ENCODE results near the gene ARMC5. TPM values are rescaled to one million over a fixed set of nuclear protein-coding genes. Genes with fewer than 3 reads are reported as not detected.
A peak's percentile ranks its signal among the peaks of the same experiment; 100 is the strongest.

ARMC5 gene
- total RNA-seq, 1 experiment from 2014 or later: 18.6 TPM

DNA sequence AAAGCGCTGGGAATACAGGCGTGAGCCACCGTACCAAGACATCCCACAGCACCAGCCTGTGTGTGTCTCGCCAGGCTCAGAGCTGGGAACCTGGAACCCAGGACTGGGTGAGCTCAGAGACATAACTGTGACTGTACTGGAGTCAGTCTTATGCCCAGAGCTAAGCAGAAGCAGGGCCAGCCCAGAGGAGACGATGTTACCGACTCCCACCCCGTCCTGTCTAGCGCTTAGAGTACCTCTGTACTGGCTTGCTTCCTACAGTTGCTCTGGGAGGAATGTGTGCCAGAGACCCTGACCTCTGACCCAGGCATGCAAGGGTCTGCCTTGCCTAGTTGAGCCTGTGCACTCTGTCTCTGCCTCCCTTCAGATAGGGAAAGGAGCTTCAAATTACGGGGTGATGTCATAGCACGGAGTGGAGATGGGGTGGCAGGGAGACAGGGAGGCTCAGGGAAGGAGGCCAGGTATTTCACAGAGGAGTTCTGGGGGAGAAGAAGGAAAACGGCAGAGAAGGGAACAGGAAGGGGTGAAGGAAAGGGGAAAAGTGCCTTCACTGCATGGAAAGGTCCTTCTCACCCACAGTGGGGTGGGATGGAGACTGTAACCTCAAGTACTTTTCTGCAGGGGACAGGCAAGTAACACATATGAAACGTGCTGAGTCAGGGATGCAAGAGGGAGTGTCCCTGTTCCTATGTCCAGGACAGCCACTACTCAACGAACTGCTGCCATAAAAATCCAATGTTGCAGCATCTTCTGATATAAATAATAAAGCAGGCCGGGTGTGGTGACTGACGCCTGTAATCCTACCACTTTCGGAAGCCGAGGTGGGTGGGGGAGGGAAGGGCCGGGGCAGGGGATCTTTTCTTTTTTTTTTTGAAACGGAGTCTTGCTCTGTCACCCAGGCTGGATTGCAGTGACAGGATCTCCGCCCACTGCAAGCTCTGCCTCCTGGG is 5.8 kb upstream of the ARMC5 start:
- TSS peak; percentile 52 for BruUV-seq (replicated peaks)
- Histone ChIP-seq H3K27me3 (ENCODE audit: insufficient read depth, low read depth) (no peaks in the 10 kb centered on the region), H3K4me2 (peak overlapping the region; percentile 60), H3K9me2 (ENCODE audit: insufficient read depth) (no peaks in the 10 kb centered on the region), H3F3A (ENCODE audit: insufficient read depth, low read depth) (peaks cover 38% of the 10 kb centered on the region), H3K4me3 (no peak overlapping the region; the same call in 1 of the 2 replicates), H4K20me1 (ENCODE audit: insufficient read depth) (peaks cover 20% of the 10 kb centered on the region), H3K4me1 (replicated peaks; ENCODE audit: insufficient read depth) (peaks cover 60% of the 10 kb centered on the region), H3K27ac (peak overlapping the region; percentile 75), H3K9me3 (ENCODE audit: insufficient read depth, low read depth) (no peaks in the 10 kb centered on the region), H2AFZ (no peak overlapping the region), H3K36me3 (ENCODE audit: low read depth) (no peaks in the 10 kb centered on the region), H3K79me2 (ENCODE audit: low read depth) (peaks cover 37% of the 10 kb centered on the region)
- ChIA-PET CTCF (interaction anchor here (0.6 to 1.9 kb wide), 5 partner anchors 10 to 252 kb away, joined by 3 to 16 read pairs (median 7); partner anchors contain the start of gene ZNF843), POLR2A (ENCODE audit: unreplicated experiment) (interaction anchor here (0.6 to 1.2 kb wide), 9 partner anchors 8 to 944 kb away, joined by 3 to 50 read pairs (median 6); partner anchors contain the start of gene RUSF1)
- peak; percentile 56 to 78 for DNase-seq
- intact Hi-C loops (cut with micrococcal nuclease; ENCODE audit: unreplicated experiment): loop anchor here (2.0 to 10.0 kb wide), 4 partner anchors 66 to 799 kb away; partner anchors contain the start of genes FBRS, PRR14 and SETD1A
- no peak for TF ChIP-seq EZH2 (IDR thresholded peaks at IDR 0.05; ENCODE audit: low read depth)
- TF ChIP-seq, protein P1, sequence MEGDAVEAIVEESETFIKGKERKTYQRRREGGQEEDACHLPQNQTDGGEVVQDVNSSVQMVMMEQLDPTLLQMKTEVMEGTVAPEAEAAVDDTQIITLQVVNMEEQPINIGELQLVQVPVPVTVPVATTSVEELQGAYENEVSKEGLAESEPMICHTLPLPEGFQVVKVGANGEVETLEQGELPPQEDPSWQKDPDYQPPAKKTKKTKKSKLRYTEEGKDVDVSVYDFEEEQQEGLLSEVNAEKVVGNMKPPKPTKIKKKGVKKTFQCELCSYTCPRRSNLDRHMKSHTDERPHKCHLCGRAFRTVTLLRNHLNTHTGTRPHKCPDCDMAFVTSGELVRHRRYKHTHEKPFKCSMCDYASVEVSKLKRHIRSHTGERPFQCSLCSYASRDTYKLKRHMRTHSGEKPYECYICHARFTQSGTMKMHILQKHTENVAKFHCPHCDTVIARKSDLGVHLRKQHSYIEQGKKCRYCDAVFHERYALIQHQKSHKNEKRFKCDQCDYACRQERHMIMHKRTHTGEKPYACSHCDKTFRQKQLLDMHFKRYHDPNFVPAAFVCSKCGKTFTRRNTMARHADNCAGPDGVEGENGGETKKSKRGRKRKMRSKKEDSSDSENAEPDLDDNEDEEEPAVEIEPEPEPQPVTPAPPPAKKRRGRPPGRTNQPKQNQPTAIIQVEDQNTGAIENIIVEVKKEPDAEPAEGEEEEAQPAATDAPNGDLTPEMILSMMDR (conservative IDR thresholded peaks at IDR 0.05): no peak

DNA sequence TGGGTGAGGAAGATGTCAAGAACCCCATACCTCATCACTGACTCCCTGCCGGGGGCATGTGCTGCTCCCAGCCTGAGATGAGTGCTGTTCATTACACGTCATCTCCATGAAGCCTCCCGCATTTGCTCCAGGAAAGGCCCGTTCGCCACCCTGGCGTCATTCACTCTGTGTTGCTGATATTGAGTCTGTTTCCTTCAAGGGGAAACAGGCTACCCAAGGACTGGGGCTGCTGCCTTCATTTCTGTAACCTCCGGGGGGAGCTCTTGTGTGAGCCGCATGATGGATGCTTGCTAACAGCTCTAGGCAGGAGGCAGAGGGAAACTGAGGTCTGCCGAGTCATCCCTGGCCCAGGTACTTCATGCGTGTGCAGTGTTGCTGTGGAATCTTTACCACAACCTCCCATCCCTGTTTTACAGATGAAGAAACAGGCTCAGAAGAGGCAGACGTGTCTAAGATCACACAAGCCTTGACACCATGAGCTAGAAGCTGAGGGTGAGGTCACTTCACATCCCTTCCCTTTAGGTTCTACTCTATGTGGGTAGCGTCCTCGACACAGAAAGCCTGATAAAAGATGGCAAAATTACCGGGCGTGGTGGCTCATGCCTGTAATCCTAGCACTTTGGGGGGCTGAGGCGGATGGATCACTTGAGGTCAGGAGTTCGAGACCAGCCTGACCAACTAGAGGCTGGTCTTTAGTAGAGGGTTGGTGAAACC is 3.5 kb upstream of the ARMC5 start:
- Histone ChIP-seq H4K20me1 (ENCODE audit: insufficient read depth) (peaks cover 20% of the 10 kb centered on the region), H3K4me2 (peak overlapping the region; percentile 19), H2AFZ (no peak overlapping the region), H3K9me2 (ENCODE audit: insufficient read depth) (no peaks in the 10 kb centered on the region), H3K27me3 (ENCODE audit: insufficient read depth, low read depth) (no peaks in the 10 kb centered on the region), H3K36me3 (ENCODE audit: low read depth) (no peaks in the 10 kb centered on the region), H3K27ac (no peak overlapping the region), H3K9me3 (ENCODE audit: insufficient read depth, low read depth) (no peaks in the 10 kb centered on the region), H3K4me1 (replicated peaks; ENCODE audit: insufficient read depth) (peaks cover 67% of the 10 kb centered on the region), H3F3A (ENCODE audit: insufficient read depth, low read depth) (peaks cover 52% of the 10 kb centered on the region), H3K4me3 (no peak overlapping the region), H3K79me2 (ENCODE audit: low read depth) (peaks cover 46% of the 10 kb centered on the region)
- CTCF ChIA-PET: interaction anchor here (0.5 to 1.6 kb wide), 4 partner anchors 16 to 532 kb away, joined by 3 to 5 read pairs (median 4); partner anchors contain the start of genes FBXL19 and TGFB1I1
- no TSS peak for BruUV-seq (replicated peaks)
- DNase-seq: no peak
- TF ChIP-seq, protein P1 (conservative IDR thresholded peaks at IDR 0.05): peak; percentile 50
- no peak for TF ChIP-seq EZH2 (IDR thresholded peaks at IDR 0.05; ENCODE audit: low read depth)
- POLR2A ChIA-PET (ENCODE audit: unreplicated experiment): interaction anchor here (0.5 to 0.6 kb wide), 2 partner anchors 15 to 314 kb away, joined by 5 to 9 read pairs; no protein-coding TSS in a partner anchor
- intact Hi-C loops (cut with micrococcal nuclease; ENCODE audit: unreplicated experiment): loop anchor here (5.0 to 10.0 kb wide), 4 partner anchors 242 to 801 kb away; partner anchors contain the start of genes FBRS, PRR14 and SETD1A

DNA sequence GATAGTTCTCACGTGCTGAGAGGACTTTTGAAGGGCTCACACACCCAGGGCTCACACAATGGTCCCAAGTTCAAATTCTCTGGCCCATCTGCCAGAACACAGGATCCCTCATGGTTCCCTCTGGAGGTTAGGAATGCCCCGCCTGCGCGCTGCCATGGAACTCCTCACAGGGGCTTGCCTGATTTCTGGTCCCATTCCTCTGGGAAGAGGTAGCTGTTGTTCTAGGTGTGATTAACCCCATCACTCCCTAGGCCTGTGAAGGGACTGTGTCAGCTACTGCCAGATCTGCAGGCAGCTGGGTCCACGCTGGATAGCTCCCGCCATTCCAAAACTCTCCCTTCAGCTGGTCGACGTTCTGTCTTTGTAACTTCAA is 2.3 kb upstream of the ARMC5 start:
- H3K9me3 ChIP-seq (ENCODE audit: insufficient read depth, low read depth): no peaks in the 10 kb centered on the region
- H3K36me3 ChIP-seq (ENCODE audit: low read depth): no peaks in the 10 kb centered on the region
- H2AFZ ChIP-seq: no peak overlapping the region
- peaks cover 62% of the 10 kb centered on the region for H3K4me1 ChIP-seq (replicated peaks; ENCODE audit: insufficient read depth)
- intact Hi-C loops (cut with micrococcal nuclease; ENCODE audit: unreplicated experiment): loop anchor here (5.0 to 10.0 kb wide), 4 partner anchors 240 to 802 kb away; partner anchors contain the start of genes FBRS, PRR14 and SETD1A
- H4K20me1 ChIP-seq (ENCODE audit: insufficient read depth): peaks cover 20% of the 10 kb centered on the region
- H3K79me2 ChIP-seq (ENCODE audit: low read depth): peaks cover 54% of the 10 kb centered on the region
- H3K4me3 ChIP-seq: peak overlapping the region; percentile 80; the same call in 1 of the 2 replicates
- BruUV-seq (replicated peaks): no TSS peak
- DNase-seq: no peak
- H3F3A ChIP-seq (ENCODE audit: insufficient read depth, low read depth): peaks cover 53% of the 10 kb centered on the region
- CTCF ChIA-PET: interaction anchor here (0.5 to 1.6 kb wide), 2 partner anchors 339 to 479 kb away, joined by 6 to 8 read pairs; partner anchors contain the start of gene KAT8
- H3K4me2 ChIP-seq: peak overlapping the region; percentile 86
- POLR2A ChIA-PET (ENCODE audit: unreplicated experiment): interaction anchor here (0.6 kb wide), 3 partner anchors 256 to 383 kb away, joined by 3 to 4 read pairs (median 3); partner anchors contain the start of gene ZNF668
- H3K9me2 ChIP-seq (ENCODE audit: insufficient read depth): no peaks in the 10 kb centered on the region
- H3K27ac ChIP-seq: no peak overlapping the region
- no peaks in the 10 kb centered on the region for H3K27me3 ChIP-seq (ENCODE audit: insufficient read depth, low read depth)
- TF ChIP-seq, protein P1 (conservative IDR thresholded peaks at IDR 0.05): no peak
- no peak for TF ChIP-seq EZH2 (IDR thresholded peaks at IDR 0.05; ENCODE audit: low read depth)
